HEK293T (cell line): ENCODE measurements around the gene LYAR.

Source experiments
- ARNT ChIP-seq: fragments of 450-650 bp; IDR thresholded peaks from 2 replicates; pipeline ENCODE4 v1.6.1; 2017; ENCODE audit warnings: mild to moderate bottlenecking
- CTBP1 ChIP-seq: fragments of 450-650 bp; IDR thresholded peaks from 2 replicates; pipeline ENCODE4 v1.6.1; 2016; ENCODE audit warnings: borderline replicate concordance
- NFRKB ChIP-seq: fragments of 450-650 bp; IDR thresholded peaks from 2 replicates; pipeline ENCODE4 v1.6.1; 2016; ENCODE audit warnings: mild to moderate bottlenecking, moderate library complexity
- SP1 ChIP-seq: fragments of 450-650 bp; IDR thresholded peaks from 2 replicates; pipeline ENCODE4 v1.6.1; 2017

DNA sequence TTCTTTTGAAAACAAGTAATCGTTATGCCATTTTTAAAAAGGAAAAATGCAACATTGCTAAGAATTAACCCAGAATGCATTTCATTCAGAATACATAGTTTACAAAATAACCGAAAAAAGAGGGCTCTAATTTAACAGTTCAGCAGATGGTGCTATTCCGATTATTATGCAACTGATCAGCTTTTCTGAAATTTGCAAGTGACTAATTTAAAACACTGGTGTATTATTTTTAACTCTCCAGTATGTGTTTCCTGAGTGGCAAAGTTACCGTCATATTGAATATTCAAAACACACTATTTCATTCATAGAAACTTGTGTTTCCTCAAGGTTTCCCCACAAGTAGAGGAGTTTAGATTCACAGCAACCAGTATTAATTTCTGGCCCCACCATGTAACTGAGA lies 21.2 kb upstream of the LYAR start:
- TF ChIP-seq ARNT = no peak
- no peak for TF ChIP-seq CTBP1
- no peak for TF ChIP-seq SP1
- TF ChIP-seq NFRKB = no peak
